ENCODE measurements around the gene SZT2. TPM values are rescaled to one million over a fixed set of nuclear protein-coding genes. Genes with fewer than 3 reads are reported as not detected.

Gene SZT2
- total RNA-seq, 1 experiment from 2014 or later: 28.4 TPM

DNA sequence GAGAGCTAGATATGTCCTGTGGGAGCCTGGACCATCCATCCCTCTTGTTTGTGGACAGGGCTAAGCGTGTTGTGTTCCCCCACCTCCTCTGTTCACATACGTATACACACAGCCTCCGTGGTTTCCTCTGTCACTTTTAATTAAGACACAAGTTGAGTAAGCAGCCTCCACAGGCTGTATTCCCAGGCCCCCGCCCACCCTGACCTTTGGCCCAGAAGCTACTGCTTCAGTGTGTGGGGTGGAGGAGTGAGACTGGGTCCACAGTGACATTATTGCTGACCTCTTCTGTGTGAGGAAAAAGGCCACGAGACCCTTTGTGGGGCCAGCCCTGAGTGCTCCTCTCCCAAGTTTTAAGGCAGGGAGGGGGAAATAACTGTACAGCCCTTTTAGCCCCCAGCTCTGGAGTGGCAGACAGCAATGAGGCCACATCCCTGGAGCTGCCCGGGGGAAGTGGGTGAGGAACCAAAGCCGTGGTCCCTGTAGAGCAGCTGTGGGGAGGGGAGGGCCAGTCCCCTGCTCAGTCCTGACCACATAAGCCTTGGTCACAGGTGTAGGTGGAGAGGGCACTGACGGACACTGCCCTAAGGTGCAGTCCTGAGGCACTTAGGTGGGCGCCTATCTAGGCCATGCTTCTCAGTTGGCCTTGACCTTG lies 26.3 kb upstream of the SZT2 start (continued):
- peak; percentile 80; the same call in 1 of the 2 replicates for TF ChIP-seq ZNF416 (CRISPR knock-in tag; IDR thresholded peaks at IDR 0.05)
- TF ChIP-seq ATF1 (CRISPR knock-in tag; IDR thresholded peaks at IDR 0.05): 0 out of 2 replicates have a peak, but pooled peaks have one; percentile 33
- TF ChIP-seq ESRRA (CRISPR knock-in tag; IDR thresholded peaks at IDR 0.05; ENCODE audit: borderline replicate concordance): 0 out of 2 replicates have a peak, but pooled peaks have one; percentile 43
- TF ChIP-seq ZNF396 (CRISPR knock-in tag; IDR thresholded peaks at IDR 0.05; ENCODE audit: borderline replicate concordance): no peak

DNA sequence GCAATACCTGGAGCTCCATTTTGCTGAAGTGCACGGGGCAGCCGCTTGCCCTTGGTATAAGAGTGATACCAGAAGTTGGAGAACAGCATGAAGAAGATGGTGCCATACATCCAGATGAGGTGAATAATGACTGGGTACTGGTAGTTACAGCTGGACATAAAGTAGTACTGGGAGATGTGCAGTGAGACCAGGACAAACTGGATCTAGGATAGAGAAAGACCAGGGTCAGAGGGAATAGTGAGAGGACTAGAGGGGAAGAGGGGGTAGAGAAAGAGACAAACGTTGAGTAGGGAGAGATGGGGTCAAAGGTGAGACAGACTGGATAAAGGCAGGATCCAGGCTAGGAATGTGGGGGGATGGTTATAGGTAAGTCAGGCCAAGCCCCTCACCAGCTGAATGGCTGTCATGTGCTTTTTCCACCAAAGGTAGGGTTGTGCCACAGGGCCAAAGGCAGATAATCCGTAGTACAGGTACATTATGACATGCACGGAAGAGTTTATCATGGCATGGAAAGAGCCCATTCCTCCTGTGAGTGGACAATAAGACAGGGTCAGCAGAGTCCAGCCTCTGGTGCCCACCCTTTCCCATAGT lies 25.7 kb upstream of the SZT2 start:
- DNase-seq (ENCODE audit: low spot score) (no peak), ATAC-seq (no peak)
- Mint-ChIP-seq H3K4me1 (peaks cover 47% of the 10 kb centered on the region), H3K27ac (peak overlapping the region; percentile 34), H3K36me3 (peaks cover 53% of the 10 kb centered on the region), H3K4me3 (no peak overlapping the region), H3K9me3 (no peaks in the 10 kb centered on the region), H3K27me3 (ENCODE audit: low read depth) (no peaks in the 10 kb centered on the region)
- ChIA-PET POLR2A (no interaction called here), CTCF (interaction anchor here (1.5 kb wide), 1 partner anchor 50 kb away, joined by 7 read pairs; no protein-coding TSS in a partner anchor)
- TF ChIP-seq, protein P1, sequence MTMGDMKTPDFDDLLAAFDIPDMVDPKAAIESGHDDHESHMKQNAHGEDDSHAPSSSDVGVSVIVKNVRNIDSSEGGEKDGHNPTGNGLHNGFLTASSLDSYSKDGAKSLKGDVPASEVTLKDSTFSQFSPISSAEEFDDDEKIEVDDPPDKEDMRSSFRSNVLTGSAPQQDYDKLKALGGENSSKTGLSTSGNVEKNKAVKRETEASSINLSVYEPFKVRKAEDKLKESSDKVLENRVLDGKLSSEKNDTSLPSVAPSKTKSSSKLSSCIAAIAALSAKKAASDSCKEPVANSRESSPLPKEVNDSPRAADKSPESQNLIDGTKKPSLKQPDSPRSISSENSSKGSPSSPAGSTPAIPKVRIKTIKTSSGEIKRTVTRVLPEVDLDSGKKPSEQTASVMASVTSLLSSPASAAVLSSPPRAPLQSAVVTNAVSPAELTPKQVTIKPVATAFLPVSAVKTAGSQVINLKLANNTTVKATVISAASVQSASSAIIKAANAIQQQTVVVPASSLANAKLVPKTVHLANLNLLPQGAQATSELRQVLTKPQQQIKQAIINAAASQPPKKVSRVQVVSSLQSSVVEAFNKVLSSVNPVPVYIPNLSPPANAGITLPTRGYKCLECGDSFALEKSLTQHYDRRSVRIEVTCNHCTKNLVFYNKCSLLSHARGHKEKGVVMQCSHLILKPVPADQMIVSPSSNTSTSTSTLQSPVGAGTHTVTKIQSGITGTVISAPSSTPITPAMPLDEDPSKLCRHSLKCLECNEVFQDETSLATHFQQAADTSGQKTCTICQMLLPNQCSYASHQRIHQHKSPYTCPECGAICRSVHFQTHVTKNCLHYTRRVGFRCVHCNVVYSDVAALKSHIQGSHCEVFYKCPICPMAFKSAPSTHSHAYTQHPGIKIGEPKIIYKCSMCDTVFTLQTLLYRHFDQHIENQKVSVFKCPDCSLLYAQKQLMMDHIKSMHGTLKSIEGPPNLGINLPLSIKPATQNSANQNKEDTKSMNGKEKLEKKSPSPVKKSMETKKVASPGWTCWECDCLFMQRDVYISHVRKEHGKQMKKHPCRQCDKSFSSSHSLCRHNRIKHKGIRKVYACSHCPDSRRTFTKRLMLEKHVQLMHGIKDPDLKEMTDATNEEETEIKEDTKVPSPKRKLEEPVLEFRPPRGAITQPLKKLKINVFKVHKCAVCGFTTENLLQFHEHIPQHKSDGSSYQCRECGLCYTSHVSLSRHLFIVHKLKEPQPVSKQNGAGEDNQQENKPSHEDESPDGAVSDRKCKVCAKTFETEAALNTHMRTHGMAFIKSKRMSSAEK (CRISPR knock-in tag; IDR thresholded peaks at IDR 0.05; ENCODE audit: borderline replicate concordance): 0 out of 2 replicates have a peak, but pooled peaks have one; percentile 30
- TF ChIP-seq PRRX2 (CRISPR knock-in tag; IDR thresholded peaks at IDR 0.05): peak; percentile 18; the same call in 1 of the 2 replicates
- TF ChIP-seq TCF7 (CRISPR knock-in tag; IDR thresholded peaks at IDR 0.05; ENCODE audit: low read depth): no peak
- 0 out of 2 replicates have a peak, but pooled peaks have one; percentile 8 for TF ChIP-seq CREM (CRISPR knock-in tag; IDR thresholded peaks at IDR 0.05)
- TF ChIP-seq, protein P2, sequence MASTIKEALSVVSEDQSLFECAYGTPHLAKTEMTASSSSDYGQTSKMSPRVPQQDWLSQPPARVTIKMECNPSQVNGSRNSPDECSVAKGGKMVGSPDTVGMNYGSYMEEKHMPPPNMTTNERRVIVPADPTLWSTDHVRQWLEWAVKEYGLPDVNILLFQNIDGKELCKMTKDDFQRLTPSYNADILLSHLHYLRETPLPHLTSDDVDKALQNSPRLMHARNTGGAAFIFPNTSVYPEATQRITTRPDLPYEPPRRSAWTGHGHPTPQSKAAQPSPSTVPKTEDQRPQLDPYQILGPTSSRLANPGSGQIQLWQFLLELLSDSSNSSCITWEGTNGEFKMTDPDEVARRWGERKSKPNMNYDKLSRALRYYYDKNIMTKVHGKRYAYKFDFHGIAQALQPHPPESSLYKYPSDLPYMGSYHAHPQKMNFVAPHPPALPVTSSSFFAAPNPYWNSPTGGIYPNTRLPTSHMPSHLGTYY (CRISPR knock-in tag; IDR thresholded peaks at IDR 0.05): peak; percentile 14; the same call in 1 of the 2 replicates
- TF ChIP-seq NFATC4 (CRISPR knock-in tag; IDR thresholded peaks at IDR 0.05): peak; percentile 79; the same call in 1 of the 2 replicates
- TF ChIP-seq HMGA2 (CRISPR knock-in tag; IDR thresholded peaks at IDR 0.05): no peak
- TF ChIP-seq ZNF671 (CRISPR knock-in tag; IDR thresholded peaks at IDR 0.05): peak; percentile 53; the same call in 1 of the 2 replicates
- TF ChIP-seq ZNF416 (CRISPR knock-in tag; IDR thresholded peaks at IDR 0.05): peak; percentile 60; the same call in 1 of the 2 replicates

DNA sequence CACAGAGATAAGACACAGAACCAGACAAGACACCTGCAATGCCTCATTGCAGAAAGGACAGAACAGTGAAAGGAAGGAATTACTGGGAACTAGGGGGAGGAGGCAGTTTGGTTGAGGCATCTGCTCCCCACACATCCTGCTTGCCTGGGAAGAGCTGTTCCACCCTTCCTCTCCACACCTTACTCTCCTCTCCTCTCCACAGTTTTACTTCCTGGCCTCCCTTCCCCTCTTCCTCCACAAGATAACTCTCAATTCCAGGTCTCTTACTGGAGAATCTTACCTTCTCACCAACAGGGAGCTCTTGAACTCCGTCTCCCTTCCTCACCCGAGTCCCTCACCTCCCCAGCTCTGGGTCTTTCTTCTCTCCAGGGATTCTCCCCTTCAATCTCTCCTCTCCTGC lies 24.0 kb upstream of the SZT2 start:
- ATAC-seq (no peak), DNase-seq (ENCODE audit: low spot score) (no peak)
- Mint-ChIP-seq H3K27me3 (ENCODE audit: low read depth) (no peaks in the 10 kb centered on the region), H3K4me3 (peak overlapping the region; percentile 81), H3K27ac (no peak overlapping the region; the same call in 1 of the 2 replicates), H3K9me3 (no peaks in the 10 kb centered on the region), H3K36me3 (peaks cover 39% of the 10 kb centered on the region), H3K4me1 (peaks cover 36% of the 10 kb centered on the region)
- no peak for TF ChIP-seq NFATC4 (CRISPR knock-in tag; IDR thresholded peaks at IDR 0.05)
- TF ChIP-seq ZNF219 (CRISPR knock-in tag; IDR thresholded peaks at IDR 0.05; ENCODE audit: borderline replicate concordance): no peak
- TF ChIP-seq ZBTB21 (CRISPR knock-in tag; IDR thresholded peaks at IDR 0.05; ENCODE audit: borderline replicate concordance): no peak
- TF ChIP-seq, protein P3, sequence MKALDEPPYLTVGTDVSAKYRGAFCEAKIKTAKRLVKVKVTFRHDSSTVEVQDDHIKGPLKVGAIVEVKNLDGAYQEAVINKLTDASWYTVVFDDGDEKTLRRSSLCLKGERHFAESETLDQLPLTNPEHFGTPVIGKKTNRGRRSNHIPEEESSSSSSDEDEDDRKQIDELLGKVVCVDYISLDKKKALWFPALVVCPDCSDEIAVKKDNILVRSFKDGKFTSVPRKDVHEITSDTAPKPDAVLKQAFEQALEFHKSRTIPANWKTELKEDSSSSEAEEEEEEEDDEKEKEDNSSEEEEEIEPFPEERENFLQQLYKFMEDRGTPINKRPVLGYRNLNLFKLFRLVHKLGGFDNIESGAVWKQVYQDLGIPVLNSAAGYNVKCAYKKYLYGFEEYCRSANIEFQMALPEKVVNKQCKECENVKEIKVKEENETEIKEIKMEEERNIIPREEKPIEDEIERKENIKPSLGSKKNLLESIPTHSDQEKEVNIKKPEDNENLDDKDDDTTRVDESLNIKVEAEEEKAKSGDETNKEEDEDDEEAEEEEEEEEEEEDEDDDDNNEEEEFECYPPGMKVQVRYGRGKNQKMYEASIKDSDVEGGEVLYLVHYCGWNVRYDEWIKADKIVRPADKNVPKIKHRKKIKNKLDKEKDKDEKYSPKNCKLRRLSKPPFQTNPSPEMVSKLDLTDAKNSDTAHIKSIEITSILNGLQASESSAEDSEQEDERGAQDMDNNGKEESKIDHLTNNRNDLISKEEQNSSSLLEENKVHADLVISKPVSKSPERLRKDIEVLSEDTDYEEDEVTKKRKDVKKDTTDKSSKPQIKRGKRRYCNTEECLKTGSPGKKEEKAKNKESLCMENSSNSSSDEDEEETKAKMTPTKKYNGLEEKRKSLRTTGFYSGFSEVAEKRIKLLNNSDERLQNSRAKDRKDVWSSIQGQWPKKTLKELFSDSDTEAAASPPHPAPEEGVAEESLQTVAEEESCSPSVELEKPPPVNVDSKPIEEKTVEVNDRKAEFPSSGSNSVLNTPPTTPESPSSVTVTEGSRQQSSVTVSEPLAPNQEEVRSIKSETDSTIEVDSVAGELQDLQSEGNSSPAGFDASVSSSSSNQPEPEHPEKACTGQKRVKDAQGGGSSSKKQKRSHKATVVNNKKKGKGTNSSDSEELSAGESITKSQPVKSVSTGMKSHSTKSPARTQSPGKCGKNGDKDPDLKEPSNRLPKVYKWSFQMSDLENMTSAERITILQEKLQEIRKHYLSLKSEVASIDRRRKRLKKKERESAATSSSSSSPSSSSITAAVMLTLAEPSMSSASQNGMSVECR (CRISPR knock-in tag; IDR thresholded peaks at IDR 0.05; ENCODE audit: borderline replicate concordance): no peak
- no peak for TF ChIP-seq JUN (CRISPR knock-in tag; IDR thresholded peaks at IDR 0.05)
- no peak for TF ChIP-seq SMAD4 (CRISPR knock-in tag; IDR thresholded peaks at IDR 0.05)
- no peak for TF ChIP-seq RORB (CRISPR knock-in tag; IDR thresholded peaks at IDR 0.05)
- no peak for TF ChIP-seq CBFB (CRISPR knock-in tag; IDR thresholded peaks at IDR 0.05; ENCODE audit: low read depth)
- TF ChIP-seq, protein P4, sequence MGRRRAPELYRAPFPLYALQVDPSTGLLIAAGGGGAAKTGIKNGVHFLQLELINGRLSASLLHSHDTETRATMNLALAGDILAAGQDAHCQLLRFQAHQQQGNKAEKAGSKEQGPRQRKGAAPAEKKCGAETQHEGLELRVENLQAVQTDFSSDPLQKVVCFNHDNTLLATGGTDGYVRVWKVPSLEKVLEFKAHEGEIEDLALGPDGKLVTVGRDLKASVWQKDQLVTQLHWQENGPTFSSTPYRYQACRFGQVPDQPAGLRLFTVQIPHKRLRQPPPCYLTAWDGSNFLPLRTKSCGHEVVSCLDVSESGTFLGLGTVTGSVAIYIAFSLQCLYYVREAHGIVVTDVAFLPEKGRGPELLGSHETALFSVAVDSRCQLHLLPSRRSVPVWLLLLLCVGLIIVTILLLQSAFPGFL (CRISPR knock-in tag; IDR thresholded peaks at IDR 0.05; ENCODE audit: borderline replicate concordance): no peak
- ChIA-PET CTCF (no interaction called here), POLR2A (no interaction called here)

Measured in WTC11 (cell line).